A549 (cell line): ENCODE results near the gene IFT43. TPM values are rescaled to one million over a fixed set of nuclear protein-coding genes. Genes with fewer than 3 reads are reported as not detected.
A peak's percentile ranks its signal among the peaks of the same experiment; 100 is the strongest.

Source experiments
- ATAC-seq, 2 experiments: fragments of 200-7000 bp in 1 of 2; fragments of >200 bp in 1 of 2; cut with Nextera tagmentation in 1 of 2; cut with Tn5 transposase in 1 of 2; 3 replicates each; pipeline versions ENCODE4 v1.8.0 to v1.9.1; 2018 to 2020; ENCODE audit warnings: mild to moderate bottlenecking in 1 of 2, moderate library complexity in 1 of 2
- CTCF ChIA-PET: fragments of 300-600 bp; sonication (Branson Sonifier 250); formaldehyde crosslinking; extraction: SDS; loops from one replicate; lab custom pipeline; 2021; ENCODE audit warnings: antibody characterized with exemption, inconsistent platforms; lab: Yijun Ruan, JAX
- POLR2A ChIA-PET: fragments of 350-600 bp; formaldehyde crosslinking; extraction: SDS; loops from one replicate; lab custom pipeline; 2021; ENCODE audit warnings: antibody characterized with exemption, inconsistent platforms; lab: Yijun Ruan, JAX
- DNase-seq, 2 experiments: peaks; one replicate each; pipeline versions ENCODE4 v3.0.0 to v3.0.0-alpha.2; 2011 to 2016; ENCODE audit warnings: low read depth in 1 of 2, low spot score in 1 of 2
- FAIRE-seq: peaks from 2 replicates; lab custom pipeline; 2011; peaks lifted over from hg19 to GRCh38; lab: Jason Lieb, UNC
- H3K27ac ChIP-seq, 2 experiments: fragments of >200 bp; sonication (Bioruptor Twin); formaldehyde crosslinking; 3 replicates each; pipeline ENCODE4 v1.5.1; 2016 to 2017
- H3K4me1 ChIP-seq: fragments of >200 bp; sonication (Bioruptor Twin); formaldehyde crosslinking; 3 replicates; pipeline ENCODE4 v1.6.1; 2016
- H3K4me2 ChIP-seq: fragments of >200 bp; sonication (Bioruptor Twin); formaldehyde crosslinking; 3 replicates; pipeline ENCODE4 v1.6.1; 2016
- H3K4me3 ChIP-seq: fragments of >200 bp; sonication (Bioruptor Twin); formaldehyde crosslinking; 3 replicates; pipeline ENCODE4 v1.5.1; 2016
- H3K9me3 ChIP-seq: fragments of >200 bp; sonication (Bioruptor Twin); formaldehyde crosslinking; 3 replicates; pipeline ENCODE4 v1.6.1; 2016
- CBX2 ChIP-seq: fragments of 200-600 bp; sonication (generic); IDR thresholded peaks from 2 replicates; pipeline ENCODE4 v1.6.1; 2016; ENCODE audit warnings: low read depth, mild to moderate bottlenecking, borderline replicate concordance
- CEBPB ChIP-seq, 2 experiments: fragments of >200 bp in 1 of 2; sonication (Bioruptor Twin) in 1 of 2; formaldehyde crosslinking in 1 of 2; IDR thresholded peaks; 2 replicates each; pipeline ENCODE4 v1.6.1; 2012 to 2016
- EHF ChIP-seq: fragments of 250-450 bp; sonication (Bioruptor Pico); IDR thresholded peaks from 2 replicates; pipeline ENCODE4 v1.5.0; 2020; ENCODE audit warnings: mild to moderate bottlenecking
- EHMT2 ChIP-seq: fragments of 200-600 bp; sonication (generic); IDR thresholded peaks from 2 replicates; pipeline ENCODE4 v1.6.1; 2016; ENCODE audit warnings: antibody characterized with exemption, low read depth, mild to moderate bottlenecking, moderate library complexity
- EP300 ChIP-seq, 2 experiments: fragments of >200 bp; sonication (Bioruptor Twin); formaldehyde crosslinking; IDR thresholded peaks; 2 replicates in 1 of 2; 3 replicates in 1 of 2; pipeline ENCODE4 v1.6.1; 2016 to 2017
- FOSL2 ChIP-seq, 2 experiments: fragments of 450-650 bp in 1 of 2; fragments of >200 bp in 1 of 2; sonication (Bioruptor Twin) in 1 of 2; formaldehyde crosslinking; IDR thresholded peaks; 2 replicates each; pipeline versions ENCODE4 v1.5.0 to v1.6.1; 2016 to 2020; ENCODE audit warnings: mild to moderate bottlenecking in 1 of 2, moderate library complexity in 1 of 2
- FOXS1 ChIP-seq: fragments of 250-450 bp; sonication (Bioruptor Pico); IDR thresholded peaks from 2 replicates; pipeline ENCODE4 v1.5.0; 2020; ENCODE audit warnings: mild to moderate bottlenecking, moderate library complexity
- HEYL ChIP-seq: fragments of 250-450 bp; sonication (Bioruptor Pico); IDR thresholded peaks from 2 replicates; pipeline ENCODE4 v1.8.0; 2021; ENCODE audit warnings: mild to moderate bottlenecking, moderate library complexity
- JUN ChIP-seq, 2 experiments: fragments of >200 bp; sonication (Bioruptor Twin); formaldehyde crosslinking; IDR thresholded peaks; 2 replicates in 1 of 2; 3 replicates in 1 of 2; pipeline ENCODE4 v1.6.1; 2016 to 2017
- NR3C1 ChIP-seq: fragments of >200 bp; sonication (Bioruptor Twin); formaldehyde crosslinking; IDR thresholded peaks from 3 replicates; pipeline ENCODE4 v1.6.1; 2017
- PHF8 ChIP-seq: fragments of 200-600 bp; sonication (generic); IDR thresholded peaks from 2 replicates; pipeline ENCODE4 v1.6.1; 2016; ENCODE audit warnings: low read depth, mild to moderate bottlenecking, antibody characterized with exemption, moderate library complexity, borderline replicate concordance
- POLR2A ChIP-seq: IDR thresholded peaks from 2 replicates; pipeline ENCODE4 v1.6.1; 2012; ENCODE audit warnings: mild to moderate bottlenecking, low read length
- RAD21 ChIP-seq, 2 experiments: fragments of >200 bp in 1 of 2; sonication (Bioruptor Twin) in 1 of 2; formaldehyde crosslinking in 1 of 2; IDR thresholded peaks in 1 of 2; conservative IDR thresholded peaks in 1 of 2; 2 replicates in 1 of 2; 3 replicates in 1 of 2; pipeline ENCODE4 v1.6.1; 2012 to 2018; ENCODE audit warnings: inconsistent platforms in 1 of 2
- SMC3 ChIP-seq: fragments of >200 bp; sonication (Bioruptor Twin); formaldehyde crosslinking; IDR thresholded peaks from 3 replicates; pipeline ENCODE4 v1.6.1; 2018; ENCODE audit warnings: inconsistent platforms
- TFCP2L1 ChIP-seq: fragments of 250-450 bp; sonication (Bioruptor Pico); IDR thresholded peaks from 2 replicates; pipeline ENCODE4 v1.5.0; 2021; ENCODE audit warnings: mild to moderate bottlenecking
- ZC3H11A ChIP-seq: fragments of 450-650 bp; IDR thresholded peaks from 2 replicates; pipeline ENCODE4 v1.6.1; 2014; ENCODE audit warnings: antibody characterized with exemption, mild to moderate bottlenecking
- ZSCAN20 ChIP-seq: fragments of 250-450 bp; sonication (Bioruptor Pico); IDR thresholded peaks from 2 replicates; pipeline ENCODE4 v1.8.0; 2022; ENCODE audit warnings: mild to moderate bottlenecking, moderate library complexity
- WGBS: methylation state at CpG from one replicate; pipeline ENCODE4 v1.1.6; 2017; ENCODE audit errors: missing lambda C conversion rate; 5-methylcytosine and 5-hydroxymethylcytosine counted together
- polyA plus RNA-seq, 4 experiments: library from polyadenylated mRNA; depleted of rRNA in 3 of 4; stranded (reverse); fragments of >200 nt; fragmentation: RNase III in 1 of 4; extraction: RNeasy Plus Mini Kit Qiagen cat#74134 plus additional on column Dnase treatment in 1 of 4; gene quantifications; 2 replicates in 3 of 4; 3 replicates in 1 of 4; pipeline ENCODE4 v1.2.3, GENCODE V29; 2011 to 2017
- TF ChIP-seq, protein P1 (sequence below): fragments of >200 bp; sonication (Bioruptor Twin); formaldehyde crosslinking; IDR thresholded peaks from 3 replicates; pipeline ENCODE4 v1.5.1; 2016
- TF ChIP-seq, protein P2 (sequence below): fragments of 250-450 bp; sonication (Bioruptor Pico); IDR thresholded peaks from 2 replicates; pipeline ENCODE4 v1.5.0; 2021; ENCODE audit warnings: mild to moderate bottlenecking, moderate library complexity, borderline replicate concordance
- TF ChIP-seq, protein P3 (sequence below): IDR thresholded peaks from 2 replicates; pipeline ENCODE4 v1.6.1; 2012

The IFT43 gene
- polyA plus RNA-seq, 2 of the 4 experiments (the other 2 are of a cell fraction) = 46.4 to 49.4 TPM

DNA sequence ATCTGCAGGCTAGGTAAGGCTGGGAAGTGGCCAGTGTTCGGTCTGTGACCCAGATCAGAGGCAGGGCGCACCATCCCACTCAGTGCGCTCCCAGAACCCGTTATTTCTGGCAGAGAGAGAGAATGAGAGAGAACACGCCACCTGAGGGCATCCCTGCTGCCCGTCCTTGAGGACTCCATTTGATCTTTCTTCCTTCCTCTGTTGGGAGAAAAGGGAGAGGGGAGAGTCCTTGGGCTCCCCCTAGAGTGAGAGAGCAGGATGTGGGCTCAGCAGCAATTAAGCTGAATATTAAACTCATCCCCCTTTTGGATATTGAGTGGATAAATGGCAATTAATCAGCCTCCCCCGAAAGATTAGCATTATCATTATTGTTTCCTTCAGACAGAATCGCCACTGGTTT lies 70.6 kb downstream of the IFT43 start:
- no peaks in the 10 kb centered on the region for H3K4me1 ChIP-seq
- CTCF ChIA-PET = interaction anchor here (0.7 to 12.3 kb wide), 9 partner anchors 9 to 591 kb away, joined by 3 to 145 read pairs (median 3); no protein-coding TSS in a partner anchor
- 85% methylated on average over 8 of the region's 8 CpGs for WGBS

DNA sequence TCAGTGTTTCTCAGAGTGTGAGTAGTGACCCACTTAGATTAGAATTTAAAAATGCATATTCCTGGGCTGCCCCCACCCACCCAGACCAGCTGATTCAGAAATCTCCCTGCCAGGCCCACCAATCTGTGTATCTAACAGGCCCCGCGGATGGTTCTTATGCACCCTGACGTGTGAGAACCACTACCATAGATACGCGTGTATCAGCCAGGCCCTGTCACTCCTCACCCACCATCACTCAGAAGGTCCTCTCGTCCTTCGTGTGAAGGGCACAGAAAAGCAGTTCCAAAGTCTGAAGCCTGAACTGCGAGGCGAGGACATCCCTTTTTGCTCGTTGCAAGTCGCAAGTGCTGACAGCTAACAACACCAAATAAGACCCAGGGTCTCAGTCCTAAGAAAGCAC lies 72.4 kb downstream of the IFT43 start:
- H3K9me3 ChIP-seq = no peaks in the 10 kb centered on the region
- DNase-seq = no peak
- ATAC-seq = no peak
- H3K4me1 ChIP-seq = no peaks in the 10 kb centered on the region
- no peak for TF ChIP-seq FOXS1
- TF ChIP-seq, protein P1, sequence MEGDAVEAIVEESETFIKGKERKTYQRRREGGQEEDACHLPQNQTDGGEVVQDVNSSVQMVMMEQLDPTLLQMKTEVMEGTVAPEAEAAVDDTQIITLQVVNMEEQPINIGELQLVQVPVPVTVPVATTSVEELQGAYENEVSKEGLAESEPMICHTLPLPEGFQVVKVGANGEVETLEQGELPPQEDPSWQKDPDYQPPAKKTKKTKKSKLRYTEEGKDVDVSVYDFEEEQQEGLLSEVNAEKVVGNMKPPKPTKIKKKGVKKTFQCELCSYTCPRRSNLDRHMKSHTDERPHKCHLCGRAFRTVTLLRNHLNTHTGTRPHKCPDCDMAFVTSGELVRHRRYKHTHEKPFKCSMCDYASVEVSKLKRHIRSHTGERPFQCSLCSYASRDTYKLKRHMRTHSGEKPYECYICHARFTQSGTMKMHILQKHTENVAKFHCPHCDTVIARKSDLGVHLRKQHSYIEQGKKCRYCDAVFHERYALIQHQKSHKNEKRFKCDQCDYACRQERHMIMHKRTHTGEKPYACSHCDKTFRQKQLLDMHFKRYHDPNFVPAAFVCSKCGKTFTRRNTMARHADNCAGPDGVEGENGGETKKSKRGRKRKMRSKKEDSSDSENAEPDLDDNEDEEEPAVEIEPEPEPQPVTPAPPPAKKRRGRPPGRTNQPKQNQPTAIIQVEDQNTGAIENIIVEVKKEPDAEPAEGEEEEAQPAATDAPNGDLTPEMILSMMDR = no peak
- TF ChIP-seq EHF (CRISPR knock-in tag) = no peak
- no peak for TF ChIP-seq ZSCAN20
- TF ChIP-seq CBX2 = no peak
- TF ChIP-seq NR3C1 = no peak
- no peak for TF ChIP-seq TFCP2L1 (CRISPR knock-in tag)
- TF ChIP-seq EP300 (IDR thresholded peaks at IDR 0.05) = no peak
- TF ChIP-seq FOSL2 (IDR thresholded peaks at IDR 0.05) = no peak
- TF ChIP-seq FOSL2 (CRISPR knock-in tag; IDR thresholded peaks at IDR 0.05) = no peak
- TF ChIP-seq ZC3H11A = no peak
- ChIA-PET POLR2A (no interaction called here), CTCF (interaction anchor here (12.0 to 12.3 kb wide), 2 partner anchors 293 to 332 kb away, joined by 142 to 145 read pairs; no protein-coding TSS in a partner anchor)
- 97% methylated on average over 11 of the region's 11 CpGs for WGBS
- no peak overlapping the region for H3K27ac ChIP-seq
- H3K4me3 ChIP-seq = no peak overlapping the region
- FAIRE-seq = no peak
- no peak overlapping the region for H3K4me2 ChIP-seq

More for the DNA sequence above, 70.6 kb downstream of the IFT43 start:
- Histone ChIP-seq H3K4me2 (no peak overlapping the region), H3K9me3 (no peaks in the 10 kb centered on the region), H3K27ac (no peak overlapping the region)
- peak; percentile 83 to 87 for ATAC-seq
- peak; percentile 10 to 20 for DNase-seq
- no peak for FAIRE-seq
- no peak for TF ChIP-seq JUN (IDR thresholded peaks at IDR 0.05)
- TF ChIP-seq HEYL (CRISPR knock-in tag) = no peak
- TF ChIP-seq, protein P1 = peak; percentile 33
- TF ChIP-seq POLR2A = no peak
- no peak for TF ChIP-seq EHMT2
- TF ChIP-seq, protein P2, sequence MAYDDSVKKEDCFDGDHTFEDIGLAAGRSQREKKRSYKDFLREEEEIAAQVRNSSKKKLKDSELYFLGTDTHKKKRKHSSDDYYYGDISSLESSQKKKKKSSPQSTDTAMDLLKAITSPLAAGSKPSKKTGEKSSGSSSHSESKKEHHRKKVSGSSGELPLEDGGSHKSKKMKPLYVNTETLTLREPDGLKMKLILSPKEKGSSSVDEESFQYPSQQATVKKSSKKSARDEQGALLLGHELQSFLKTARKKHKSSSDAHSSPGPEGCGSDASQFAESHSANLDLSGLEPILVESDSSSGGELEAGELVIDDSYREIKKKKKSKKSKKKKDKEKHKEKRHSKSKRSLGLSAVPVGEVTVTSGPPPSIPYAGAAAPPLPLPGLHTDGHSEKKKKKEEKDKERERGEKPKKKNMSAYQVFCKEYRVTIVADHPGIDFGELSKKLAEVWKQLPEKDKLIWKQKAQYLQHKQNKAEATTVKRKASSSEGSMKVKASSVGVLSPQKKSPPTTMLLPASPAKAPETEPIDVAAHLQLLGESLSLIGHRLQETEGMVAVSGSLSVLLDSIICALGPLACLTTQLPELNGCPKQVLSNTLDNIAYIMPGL (CRISPR knock-in tag) = no peak
- TF ChIP-seq, protein P3, sequence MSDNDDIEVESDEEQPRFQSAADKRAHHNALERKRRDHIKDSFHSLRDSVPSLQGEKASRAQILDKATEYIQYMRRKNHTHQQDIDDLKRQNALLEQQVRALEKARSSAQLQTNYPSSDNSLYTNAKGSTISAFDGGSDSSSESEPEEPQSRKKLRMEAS = no peak
- TF ChIP-seq SMC3 = no peak
- TF ChIP-seq CEBPB (IDR thresholded peaks at IDR 0.05) = no peak
- no peak for TF ChIP-seq ZC3H11A
- TF ChIP-seq RAD21 (conservative IDR thresholded peaks at IDR 0.05 in 1 of 2, IDR thresholded peaks at IDR 0.05 in 1 of 2) = peak in 1 of 2 experiments; percentile 21; a peak in 1 of 5 replicates
- TF ChIP-seq PHF8 = no peak
- TF ChIP-seq, all 56 proteins: peak for 2
- POLR2A ChIA-PET = no interaction called here
- H3K4me3 ChIP-seq = no peak overlapping the region
